ENCODE results near the gene ADCK2.

Gene ADCK2

GRCh38 chr7:140695381-140695780 is 22.6 kb downstream of the ADCK2 start:
- H3K36me3 ChIP-seq (ENCODE audit: low read depth): peaks cover 18% of the 10 kb centered on the region
- peaks cover 8% of the 10 kb centered on the region for H3K4me1 ChIP-seq (ENCODE audit: insufficient read depth, poor library complexity, severe bottlenecking)
- ATAC-seq (ENCODE audit: low read depth): no peak
- H3K27me3 ChIP-seq (ENCODE audit: insufficient read depth, poor library complexity, severe bottlenecking): no peaks in the 10 kb centered on the region
- no peaks in the 10 kb centered on the region for H3K9me3 ChIP-seq (ENCODE audit: severe bottlenecking)
- DNase-seq (ENCODE audit: low spot score): no peak
- no peak overlapping the region for H3K27ac ChIP-seq (ENCODE audit: poor library complexity, severe bottlenecking)
- H3K4me3 ChIP-seq (ENCODE audit: severe bottlenecking): no peak overlapping the region
- TF ChIP-seq CTCF (IDR thresholded peaks at IDR 0.05; ENCODE audit: poor library complexity, severe bottlenecking): no peak

- H3K27ac ChIP-seq (ENCODE audit: poor library complexity, severe bottlenecking): peak overlapping the region; percentile 62
- TF ChIP-seq CTCF (IDR thresholded peaks at IDR 0.05; ENCODE audit: poor library complexity, severe bottlenecking): no peak
- no peaks in the 10 kb centered on the region for H3K9me3 ChIP-seq (ENCODE audit: severe bottlenecking)
- peak overlapping the region; percentile 64 for H3K4me3 ChIP-seq (ENCODE audit: severe bottlenecking)
- no peak; the same call in 2 of the 3 replicates for ATAC-seq (ENCODE audit: low read depth)
- peak; percentile 89 for DNase-seq (ENCODE audit: low spot score)
- no peaks in the 10 kb centered on the region for H3K27me3 ChIP-seq (ENCODE audit: insufficient read depth, poor library complexity, severe bottlenecking)
- peaks cover 8% of the 10 kb centered on the region for H3K4me1 ChIP-seq (ENCODE audit: insufficient read depth, poor library complexity, severe bottlenecking)
- peaks cover 20% of the 10 kb centered on the region for H3K36me3 ChIP-seq (ENCODE audit: low read depth)
Measured at GRCh38 chr7:140696024-140696679, 23.4 kb downstream of the ADCK2 start.

- DNase-seq (ENCODE audit: low spot score) (peak; percentile 80), ATAC-seq (ENCODE audit: low read depth) (peak; percentile 91)
- H3K4me1 ChIP-seq (ENCODE audit: insufficient read depth, poor library complexity, severe bottlenecking): peaks cover 8% of the 10 kb centered on the region
- H3K36me3 ChIP-seq (ENCODE audit: low read depth): peaks cover 20% of the 10 kb centered on the region
- no peak for TF ChIP-seq CTCF (IDR thresholded peaks at IDR 0.05; ENCODE audit: poor library complexity, severe bottlenecking)
- H3K27ac ChIP-seq (ENCODE audit: poor library complexity, severe bottlenecking): peak within 1 kb of the TSS; percentile 62
- H3K4me3 ChIP-seq (ENCODE audit: severe bottlenecking): peak within 1 kb of the TSS; percentile 64
- H3K9me3 ChIP-seq (ENCODE audit: severe bottlenecking): no peaks in the 10 kb centered on the region
- H3K27me3 ChIP-seq (ENCODE audit: insufficient read depth, poor library complexity, severe bottlenecking): no peaks in the 10 kb centered on the region
Measured at GRCh38 chr7:140696680-140697446, 24.1 kb downstream of the ADCK2 start, which contains the start of gene NDUFB2. Gene NDUFB2 (plus strand): TSS chr7:140696708. CDS start chr7:140696745, 37 bp downstream.

GRCh38 chr7:140697447-140698143 is 24.9 kb downstream of the ADCK2 start:
- Histone ChIP-seq H3K9me3 (ENCODE audit: severe bottlenecking) (no peaks in the 10 kb centered on the region), H3K27me3 (ENCODE audit: insufficient read depth, poor library complexity, severe bottlenecking) (no peaks in the 10 kb centered on the region), H3K4me1 (ENCODE audit: insufficient read depth, poor library complexity, severe bottlenecking) (peaks cover 8% of the 10 kb centered on the region), H3K36me3 (ENCODE audit: low read depth) (peaks cover 27% of the 10 kb centered on the region), H3K4me3 (ENCODE audit: severe bottlenecking) (peak overlapping the region; percentile 64), H3K27ac (ENCODE audit: poor library complexity, severe bottlenecking) (peak overlapping the region; percentile 62)
- ATAC-seq (ENCODE audit: low read depth) (no peak; the same call in 2 of the 3 replicates), DNase-seq (ENCODE audit: low spot score) (no peak)
- TF ChIP-seq CTCF (IDR thresholded peaks at IDR 0.05; ENCODE audit: poor library complexity, severe bottlenecking): no peak
